GM20431 (cell line): ENCODE data around the gene KHK.

Experiments
- in situ Hi-C: fragments of 300-500 bp; cut with MseI, MboI; formaldehyde crosslinking; loops from one replicate; pipeline ENCODE4 v1.15.0; 2020; ENCODE audit warnings: low sequenced_read_pairs; ENCODE audit not compliant: unreplicated experiment

The KHK gene

DNA sequence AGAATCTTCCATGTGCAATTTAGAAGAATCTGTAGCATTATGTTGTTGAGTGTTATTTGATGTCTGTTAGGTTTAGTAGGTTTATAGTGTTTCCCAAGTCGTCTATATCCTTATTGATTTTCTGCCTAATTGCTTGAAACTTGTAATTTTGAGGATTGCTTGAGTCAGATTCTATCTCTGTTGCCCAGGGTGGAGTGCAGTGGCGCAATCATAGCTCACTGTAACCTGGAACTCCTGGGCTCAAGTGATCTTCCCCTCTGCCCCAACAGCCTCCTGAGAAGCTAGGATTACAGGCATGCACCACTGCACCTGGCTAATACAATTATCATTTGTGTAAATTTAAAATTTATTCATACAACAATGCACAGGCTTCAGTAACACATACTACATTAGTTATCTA, 59.1 kb downstream of the KHK start:
- in situ Hi-C loops = no loop called here

GRCh38 chr2:27147935-27148334, 61.4 kb downstream of the KHK start:
- in situ Hi-C loops = no loop called here

GRCh38 chr2:27148801-27149439, 62.3 kb downstream of the KHK start, which contains the start of gene TCF23:
TCF23 (plus strand) TSS chr2:27149004; CDS start chr2:27149134, 130 bp downstream.
- in situ Hi-C loops = no loop called here

- in situ Hi-C loops = no loop called here
Observed at GRCh38 chr2:27149570-27150405, 63.2 kb downstream of the KHK start.
